UCSD-AML1 (cell line): ENCODE results near the gene CD48.
"Not testable (repeated sequence)": the region's sequence is repeated elsewhere in the genome, so short reads cannot be mapped to it uniquely, and the experiment has no call there.

Experiments used
- DNase-seq: peaks from one replicate; lab custom pipeline; 2025; ENCODE audit not compliant: unreplicated experiment; lab: John Stamatoyannopoulos, UW

Gene CD48

GRCh38 chr1:160716013-160716412, 4.4 kb upstream of the CD48 start:
- no peak for DNase-seq

- not testable (repeated sequence) for DNase-seq
Measured at GRCh38 chr1:160714034-160714648, 2.5 kb upstream of the CD48 start.

GRCh38 chr1:160713161-160713560, 1.5 kb upstream of the CD48 start:
- no peak for DNase-seq

DNA sequence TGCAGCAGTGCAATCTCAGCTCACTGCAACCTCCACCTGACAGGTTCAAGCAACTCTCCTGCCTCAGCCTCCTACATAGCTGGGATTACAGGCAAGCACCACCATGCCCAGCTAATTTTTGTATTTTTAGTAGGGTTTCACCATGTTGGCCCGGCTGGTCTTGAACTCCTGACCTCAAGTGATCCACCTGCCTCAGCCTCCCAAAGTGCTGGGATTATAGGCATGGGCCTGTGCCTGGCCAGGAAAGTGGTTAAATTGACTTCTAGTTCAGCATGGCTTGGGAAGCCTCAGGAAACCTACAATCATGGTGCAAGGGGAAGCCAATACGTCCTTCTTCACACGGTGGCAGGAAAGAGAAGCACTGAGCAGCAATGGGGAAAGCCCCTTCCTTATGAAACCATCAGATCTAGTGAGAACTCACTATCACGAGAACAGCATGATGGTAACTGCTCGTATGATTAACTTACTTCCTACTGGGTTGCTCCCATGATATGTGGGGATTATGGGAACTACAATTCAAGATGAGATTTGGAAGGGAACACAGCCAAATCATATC, 981 bp upstream of the CD48 start:
- not testable (repeated sequence) for DNase-seq

DNA sequence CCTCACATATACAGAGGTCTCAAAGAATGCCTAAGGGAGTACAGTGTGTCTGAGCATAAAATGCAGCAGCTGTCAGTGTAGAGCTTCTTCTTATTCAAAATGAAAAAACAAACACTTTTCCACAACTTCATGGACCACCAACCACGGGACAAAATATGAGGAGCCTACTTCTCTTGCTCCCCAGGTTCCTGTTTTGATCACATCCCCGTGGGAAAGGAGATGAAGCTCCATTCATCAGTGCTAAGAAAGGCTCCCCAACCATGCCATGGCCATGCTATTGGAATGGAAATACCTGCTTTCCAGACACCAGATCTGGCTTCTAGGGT, 383 bp downstream of the CD48 start:
- no peak for DNase-seq

DNA sequence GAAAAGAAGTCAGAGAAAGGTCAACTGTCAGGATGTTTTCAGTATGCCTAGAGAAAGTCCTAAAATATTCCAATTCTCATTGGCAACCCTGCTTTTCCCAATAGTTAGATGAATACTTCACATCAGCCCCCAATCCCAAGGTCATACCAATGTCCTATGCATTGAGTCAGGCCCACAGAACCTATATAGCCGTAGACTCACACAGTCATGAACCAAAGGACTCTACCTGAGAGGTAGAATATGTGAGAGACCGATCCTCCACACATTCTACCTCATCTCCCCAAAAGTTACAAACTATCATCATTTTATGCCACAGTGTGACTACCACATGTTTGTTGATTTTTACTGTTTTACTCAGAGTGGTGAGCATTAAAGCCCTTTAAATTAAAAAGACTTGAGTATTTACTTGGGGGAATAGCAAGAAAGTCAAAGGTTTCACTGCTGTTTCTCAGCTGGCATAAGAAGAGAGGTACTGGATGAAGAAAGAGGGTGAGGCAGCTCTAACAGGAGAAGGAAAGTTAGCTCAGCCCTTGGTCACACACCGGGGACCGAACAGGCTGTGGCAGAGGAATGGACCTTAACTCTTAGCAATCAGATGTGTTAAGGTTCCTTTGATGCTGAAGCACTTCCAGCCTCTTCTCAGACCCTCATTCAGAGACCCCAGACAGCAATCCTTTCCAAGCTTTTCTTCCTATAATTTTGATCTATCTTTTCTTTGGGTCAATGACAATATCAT, 937 bp downstream of the CD48 start:
- no peak for DNase-seq

- no peak for DNase-seq
Measured at GRCh38 chr1:160709715-160710114, 1.9 kb downstream of the CD48 start.

- no peak for DNase-seq
Measured at GRCh38 chr1:160708801-160709200, 2.8 kb downstream of the CD48 start.

DNA sequence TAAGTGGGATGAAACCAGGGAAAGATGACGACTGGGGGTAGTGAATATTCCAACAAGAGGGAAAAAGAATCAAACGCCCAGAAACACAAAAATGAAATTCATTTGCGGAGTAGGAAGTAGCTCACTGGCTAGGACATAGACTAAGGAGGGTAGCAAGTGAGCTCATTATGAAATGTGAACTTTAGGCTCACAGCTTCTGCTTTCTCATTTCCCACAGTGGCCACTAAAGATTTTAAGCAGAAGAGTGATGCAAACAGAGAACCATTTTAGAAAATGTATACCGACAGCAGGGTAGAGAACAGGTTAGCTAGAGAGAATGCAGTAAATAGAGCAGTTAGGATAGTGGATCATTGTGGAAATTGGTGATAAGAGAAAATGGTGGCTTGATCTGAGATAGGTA, 3.5 kb downstream of the CD48 start:
- DNase-seq = no peak

DNA sequence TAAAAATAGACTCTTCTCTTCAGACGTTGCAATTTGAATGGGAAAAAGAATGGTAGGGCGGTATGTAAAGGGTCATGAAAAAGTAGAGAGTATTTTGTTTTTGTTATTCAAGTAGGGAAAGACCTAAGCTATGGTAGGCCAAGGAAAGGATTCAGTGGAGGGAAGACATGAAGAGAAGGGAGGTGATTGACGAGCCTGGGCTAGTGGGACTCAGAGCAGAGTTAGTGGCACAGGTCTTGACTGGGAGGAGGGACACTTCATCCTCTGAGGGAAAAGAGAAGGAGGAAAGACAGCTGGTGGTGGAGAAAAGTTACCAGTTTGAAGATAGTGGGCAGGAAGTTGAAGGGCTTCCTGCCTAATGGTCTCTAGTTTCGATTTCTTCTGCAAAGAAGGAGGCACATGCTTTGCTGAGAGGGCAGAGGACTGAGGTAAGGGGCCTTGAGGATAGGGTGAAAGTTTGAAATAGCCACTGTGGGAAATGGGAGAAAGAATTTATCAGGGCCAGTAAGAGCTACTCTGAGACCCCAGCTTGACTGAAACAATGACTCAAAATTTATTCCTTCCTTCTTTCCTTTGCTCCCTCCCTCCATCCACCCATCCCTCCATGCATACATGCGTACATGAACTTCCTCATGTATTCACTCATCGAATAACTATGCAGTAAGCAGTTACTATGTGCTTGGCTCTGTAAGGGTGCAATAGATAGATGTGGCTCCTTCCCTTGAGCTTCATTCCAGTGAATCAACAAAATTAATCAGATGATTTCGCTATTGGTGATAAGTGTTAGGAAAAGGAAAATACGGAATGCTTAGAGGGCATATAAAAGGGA, 4.2 kb downstream of the CD48 start:
- no peak for DNase-seq

DNA sequence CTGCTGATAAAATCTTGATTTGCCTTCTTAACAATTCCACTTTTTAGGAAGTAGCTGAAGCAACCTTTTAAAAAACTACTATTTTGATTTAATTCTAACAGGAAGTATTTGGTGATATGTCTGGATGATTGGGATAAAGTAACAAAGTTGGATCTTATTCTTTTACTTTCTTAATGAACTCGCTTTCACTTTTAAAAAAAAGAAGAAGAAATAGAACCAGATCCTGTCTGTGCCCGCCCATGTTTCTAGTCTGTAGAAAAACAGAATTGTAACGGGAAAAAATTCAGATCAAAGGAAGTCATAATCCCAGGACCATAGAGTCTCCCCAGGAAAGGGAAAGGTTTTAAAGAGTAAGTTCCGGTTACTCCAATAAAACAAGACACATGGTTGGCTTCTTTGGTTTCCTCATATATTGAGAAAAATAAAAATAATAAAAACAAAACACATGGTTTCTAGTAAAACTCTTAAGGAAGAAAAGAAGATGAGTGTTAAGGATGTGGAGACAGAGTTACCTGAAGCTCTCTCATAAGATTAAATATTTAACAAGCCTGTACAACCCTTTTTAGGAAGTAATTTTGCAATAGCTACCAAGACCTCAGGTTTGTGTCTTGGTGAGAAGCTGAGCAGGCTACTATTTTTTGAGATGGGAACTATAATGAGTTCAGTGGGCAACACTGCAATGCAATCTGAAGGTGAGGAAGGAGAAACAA, 4.9 kb downstream of the CD48 start:
- DNase-seq = no peak

DNA sequence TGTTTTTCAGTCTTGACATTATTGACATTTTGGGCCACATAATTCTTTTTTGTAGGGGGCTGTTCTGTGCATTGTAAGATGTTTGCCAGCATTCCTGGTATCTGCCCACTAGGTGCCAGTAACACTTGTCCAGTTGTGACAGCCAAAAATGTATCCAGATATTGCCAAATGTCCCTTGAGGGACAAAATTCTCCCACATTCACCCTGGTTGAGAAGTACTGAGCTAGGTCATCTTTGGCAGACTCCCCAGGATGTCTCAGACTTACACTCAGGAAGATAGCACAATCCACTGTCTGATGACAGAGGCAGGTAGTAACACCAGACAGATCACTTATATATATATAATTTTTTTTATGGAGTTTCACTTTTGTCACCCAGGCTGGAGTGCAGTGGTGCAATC, 5.9 kb downstream of the CD48 start:
- no peak for DNase-seq

- DNase-seq = not testable (repeated sequence)
Measured at GRCh38 chr1:160705212-160705621, 6.4 kb downstream of the CD48 start.

GRCh38 chr1:160704250-160704649, 7.4 kb downstream of the CD48 start:
- peak; percentile 41 for DNase-seq

DNA sequence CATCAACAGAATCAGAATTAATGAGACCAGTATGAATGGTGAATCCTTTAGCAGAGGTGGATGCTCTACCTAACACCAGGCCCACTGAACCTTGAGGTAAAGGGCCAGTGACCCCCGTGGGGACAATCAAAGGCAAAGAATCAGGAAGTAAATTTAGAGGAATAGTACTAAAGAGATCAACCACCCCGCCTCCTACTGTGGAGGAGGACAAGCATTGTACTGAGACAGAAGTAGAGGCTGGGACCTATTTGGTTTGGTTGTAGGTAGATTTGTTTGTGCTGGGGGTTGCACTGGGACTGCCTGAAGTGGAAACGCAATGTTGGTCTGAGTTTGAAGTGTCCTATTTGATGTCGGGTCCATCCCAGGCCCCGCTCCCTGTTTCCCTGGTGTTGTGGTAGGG, 9.5 kb downstream of the CD48 start:
- no peak for DNase-seq

DNA sequence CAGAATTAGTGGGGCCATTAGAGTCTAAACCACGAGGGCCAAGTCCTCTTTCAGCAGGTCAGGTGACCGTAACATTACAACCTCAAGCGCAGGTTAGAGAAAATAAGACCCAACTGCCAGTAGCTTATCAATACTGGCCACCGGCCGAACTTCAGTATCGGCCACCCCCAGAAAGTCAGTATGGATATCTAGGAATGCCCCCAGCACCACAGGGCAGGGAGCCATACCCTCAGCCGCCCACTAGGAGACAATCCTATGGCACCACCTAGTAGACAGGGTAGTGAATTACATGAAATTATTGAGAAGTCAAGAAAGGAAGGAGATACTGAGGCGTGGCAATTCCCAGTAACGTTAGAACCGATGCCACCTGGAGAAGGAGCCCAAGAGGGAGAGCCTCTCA, 19.2 kb downstream of the CD48 start:
- DNase-seq = not testable (repeated sequence)

DNA sequence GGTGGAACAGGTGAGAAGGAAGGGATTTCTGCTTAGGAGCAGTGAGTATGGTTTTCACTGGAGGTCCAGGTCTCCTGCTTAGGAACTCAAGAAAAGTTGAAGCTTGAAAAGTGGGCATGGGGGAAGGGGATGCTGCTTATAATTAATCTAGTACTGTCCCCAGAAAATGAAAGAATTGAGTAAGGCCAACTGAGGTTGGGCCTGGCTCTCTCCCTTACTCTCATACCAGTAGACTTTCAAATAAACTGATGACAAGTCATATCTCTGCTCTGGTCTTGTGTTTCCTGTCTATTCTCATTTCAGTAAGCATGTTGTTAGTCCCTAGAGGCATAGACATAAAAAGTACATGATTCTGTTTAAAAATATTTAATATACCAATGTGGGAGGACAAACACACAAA, 26.4 kb downstream of the CD48 start:
- DNase-seq = no peak

DNA sequence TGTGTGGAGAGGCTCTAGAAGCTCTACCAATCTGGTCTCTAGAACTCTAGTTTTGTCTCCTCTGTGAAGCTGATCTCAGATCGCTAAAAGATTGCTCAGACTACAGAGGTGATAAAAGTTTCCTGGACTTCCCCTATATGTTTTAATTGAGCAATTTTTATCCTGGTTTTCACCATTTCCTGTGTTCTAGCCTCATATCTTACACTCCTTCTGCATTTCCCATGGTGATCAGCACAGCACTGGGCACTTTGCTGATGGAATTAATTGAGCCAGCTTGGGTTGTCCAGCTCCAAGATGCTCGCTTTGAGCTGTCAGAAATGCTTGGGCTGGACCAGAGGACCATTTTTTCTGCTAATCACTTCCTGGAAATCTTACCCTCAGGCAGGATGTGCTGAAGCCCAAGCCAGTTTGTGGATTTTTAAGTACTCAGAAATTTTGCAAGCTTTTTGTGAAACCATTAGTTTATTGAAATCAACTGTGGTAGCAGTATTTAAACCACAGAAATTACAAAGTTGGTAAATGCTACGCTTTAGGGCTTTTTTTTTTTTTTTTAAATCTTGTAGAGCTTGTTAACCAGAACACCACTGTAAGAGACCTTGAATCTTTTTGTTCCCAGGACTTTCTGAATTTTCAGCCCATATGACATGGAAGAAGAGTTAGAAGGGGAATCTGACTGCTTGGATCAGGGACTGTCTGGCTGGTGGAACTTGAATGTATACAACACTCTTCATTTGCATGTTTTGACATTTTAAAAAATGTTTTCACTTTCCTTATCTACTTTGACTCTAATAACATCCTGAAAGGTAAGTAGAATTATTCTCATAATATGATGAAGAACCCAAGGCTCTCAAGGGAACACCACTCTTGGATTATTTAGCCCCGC, 28.4 kb downstream of the CD48 start:
- DNase-seq = peak; percentile 32

DNA sequence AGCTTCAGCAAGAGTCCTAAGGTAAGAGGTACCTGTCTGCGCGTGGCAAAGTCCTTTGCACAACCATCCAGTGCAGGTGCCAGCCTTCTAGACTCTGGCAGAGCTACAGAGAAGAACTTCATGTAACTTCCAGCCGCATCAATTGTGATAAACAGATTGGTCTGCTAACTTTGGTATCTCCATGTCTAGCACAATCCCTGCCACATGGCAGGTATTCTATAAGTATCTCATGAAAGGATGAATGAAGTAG, 29.8 kb downstream of the CD48 start:
- no peak for DNase-seq

GRCh38 chr1:160681066-160681890, 30.3 kb downstream of the CD48 start:
- peak; percentile 91 for DNase-seq
